Measurements from ENCODE around the gene FHIT.

GRCh38 chr3:60716573-60716972 is 534.7 kb downstream of the FHIT start:
- TF ChIP-seq EZH2phosphoT487 (IDR thresholded peaks at IDR 0.05; ENCODE audit: borderline replicate concordance, low read depth) (no peak), TAF1 (IDR thresholded peaks at IDR 0.05; ENCODE audit: borderline replicate concordance, low read depth, low read length) (no peak), SIN3A (IDR thresholded peaks at IDR 0.05; ENCODE audit: borderline replicate concordance, low read depth, low read length) (no peak), CHD2 (IDR thresholded peaks at IDR 0.05; ENCODE audit: low read length, partially characterized antibody) (no peak), GABPA (IDR thresholded peaks at IDR 0.05; ENCODE audit: low read depth) (no peak), REST (IDR thresholded peaks at IDR 0.05; ENCODE audit: low read depth, low read length) (no peak)
- TF ChIP-seq, protein P1, sequence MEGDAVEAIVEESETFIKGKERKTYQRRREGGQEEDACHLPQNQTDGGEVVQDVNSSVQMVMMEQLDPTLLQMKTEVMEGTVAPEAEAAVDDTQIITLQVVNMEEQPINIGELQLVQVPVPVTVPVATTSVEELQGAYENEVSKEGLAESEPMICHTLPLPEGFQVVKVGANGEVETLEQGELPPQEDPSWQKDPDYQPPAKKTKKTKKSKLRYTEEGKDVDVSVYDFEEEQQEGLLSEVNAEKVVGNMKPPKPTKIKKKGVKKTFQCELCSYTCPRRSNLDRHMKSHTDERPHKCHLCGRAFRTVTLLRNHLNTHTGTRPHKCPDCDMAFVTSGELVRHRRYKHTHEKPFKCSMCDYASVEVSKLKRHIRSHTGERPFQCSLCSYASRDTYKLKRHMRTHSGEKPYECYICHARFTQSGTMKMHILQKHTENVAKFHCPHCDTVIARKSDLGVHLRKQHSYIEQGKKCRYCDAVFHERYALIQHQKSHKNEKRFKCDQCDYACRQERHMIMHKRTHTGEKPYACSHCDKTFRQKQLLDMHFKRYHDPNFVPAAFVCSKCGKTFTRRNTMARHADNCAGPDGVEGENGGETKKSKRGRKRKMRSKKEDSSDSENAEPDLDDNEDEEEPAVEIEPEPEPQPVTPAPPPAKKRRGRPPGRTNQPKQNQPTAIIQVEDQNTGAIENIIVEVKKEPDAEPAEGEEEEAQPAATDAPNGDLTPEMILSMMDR (IDR thresholded peaks at IDR 0.05) = no peak
